ENCODE measurements around the gene PLCG2.

DNA sequence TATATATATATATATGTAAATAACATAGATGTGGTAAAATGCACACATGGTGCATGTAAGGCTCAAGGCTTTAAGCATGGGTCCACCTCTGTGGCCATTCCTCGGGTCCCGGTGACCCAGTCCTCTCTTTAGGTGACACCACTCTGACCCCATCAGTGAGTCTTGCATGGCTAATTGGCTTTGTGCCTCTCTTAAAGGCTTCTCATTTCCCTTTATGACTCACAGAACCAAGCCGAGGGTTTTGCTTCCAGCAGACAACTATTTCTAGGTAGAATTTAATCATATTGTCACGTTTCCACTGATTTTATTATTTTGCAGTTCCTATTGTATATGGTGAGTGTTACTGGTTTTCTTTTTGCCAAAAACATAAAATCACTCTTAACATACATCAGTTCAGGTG lies 59.7 kb downstream of the PLCG2 start:
- TF ChIP-seq ELK1 (IDR thresholded peaks at IDR 0.05; ENCODE audit: low read depth, low read length) (no peak), REST (IDR thresholded peaks at IDR 0.05) (no peak), CBX8 (IDR thresholded peaks at IDR 0.05) (no peak), POLR2A (IDR thresholded peaks at IDR 0.05; ENCODE audit: low read length) (no peak), JUN (IDR thresholded peaks at IDR 0.05) (no peak), RAD21 (conservative IDR thresholded peaks at IDR 0.05 in 1 of 2, IDR thresholded peaks at IDR 0.05 in 1 of 2) (no peak), EHMT2 (IDR thresholded peaks at IDR 0.05; ENCODE audit: low read depth) (no peak)
- TF ChIP-seq, protein P1, sequence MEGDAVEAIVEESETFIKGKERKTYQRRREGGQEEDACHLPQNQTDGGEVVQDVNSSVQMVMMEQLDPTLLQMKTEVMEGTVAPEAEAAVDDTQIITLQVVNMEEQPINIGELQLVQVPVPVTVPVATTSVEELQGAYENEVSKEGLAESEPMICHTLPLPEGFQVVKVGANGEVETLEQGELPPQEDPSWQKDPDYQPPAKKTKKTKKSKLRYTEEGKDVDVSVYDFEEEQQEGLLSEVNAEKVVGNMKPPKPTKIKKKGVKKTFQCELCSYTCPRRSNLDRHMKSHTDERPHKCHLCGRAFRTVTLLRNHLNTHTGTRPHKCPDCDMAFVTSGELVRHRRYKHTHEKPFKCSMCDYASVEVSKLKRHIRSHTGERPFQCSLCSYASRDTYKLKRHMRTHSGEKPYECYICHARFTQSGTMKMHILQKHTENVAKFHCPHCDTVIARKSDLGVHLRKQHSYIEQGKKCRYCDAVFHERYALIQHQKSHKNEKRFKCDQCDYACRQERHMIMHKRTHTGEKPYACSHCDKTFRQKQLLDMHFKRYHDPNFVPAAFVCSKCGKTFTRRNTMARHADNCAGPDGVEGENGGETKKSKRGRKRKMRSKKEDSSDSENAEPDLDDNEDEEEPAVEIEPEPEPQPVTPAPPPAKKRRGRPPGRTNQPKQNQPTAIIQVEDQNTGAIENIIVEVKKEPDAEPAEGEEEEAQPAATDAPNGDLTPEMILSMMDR (IDR thresholded peaks at IDR 0.05): no peak
